Upper lobe of left lung (tissue), 4 donors: Measurements from ENCODE around the gene DNAAF5.

ENCODE experiments used
- CTCF ChIP-seq, 6 experiments: fragments of 450-650 bp in 4 of 6; fragments of 200-600 bp in 2 of 6; sonication (generic) in 2 of 6; IDR thresholded peaks; one replicate each; pipeline ENCODE4 v1.5.1; 2016 to 2019; ENCODE audit warnings: antibody characterized with exemption in 6 of 6
- EP300 ChIP-seq, 4 donors: sonication (generic); formaldehyde crosslinking; IDR thresholded peaks; one replicate each; pipeline ENCODE4 v1.5.1; 2017; ENCODE audit warnings: antibody characterized with exemption in 4 of 4, control low read depth in 2 of 4
- POLR2A ChIP-seq, 4 donors: fragments of 450-650 bp; IDR thresholded peaks; one replicate each; pipeline ENCODE4 v1.5.1; 2016 to 2017; ENCODE audit warnings: antibody characterized with exemption in 4 of 4, mild to moderate bottlenecking in 2 of 4
- POLR2AphosphoS5 ChIP-seq, 2 donors: sonication (generic); formaldehyde crosslinking; IDR thresholded peaks; one replicate each; pipeline ENCODE4 v1.5.1; 2017; ENCODE audit warnings: antibody characterized with exemption in 2 of 2

- TF ChIP-seq POLR2AphosphoS5 (IDR thresholded peaks at IDR 0.05) (no peak), EP300 (IDR thresholded peaks at IDR 0.05) (no peak), CTCF (IDR thresholded peaks at IDR 0.05) (no peak), POLR2A (IDR thresholded peaks at IDR 0.05) (no peak)
Measured at GRCh38 chr7:755413-755805, 28.9 kb downstream of the DNAAF5 start.
